CD14-positive monocyte (primary cell): ENCODE data around the gene STRIP1. TPM values are rescaled to one million over a fixed set of nuclear protein-coding genes. Genes with fewer than 3 reads are reported as not detected.

Experiments
- DNase-seq, 3 donors: peaks; one replicate each; pipeline ENCODE4 v3.0.0-alpha.2; 2011 to 2022
- H2AFZ ChIP-seq: 2 replicates; pipeline ENCODE4 v1.6.0; 2012; ENCODE audit warnings: mild to moderate bottlenecking, low read depth, low read length, inconsistent platforms; ENCODE audit not compliant: insufficient read depth, poor library complexity, severe bottlenecking
- H3K27ac ChIP-seq, 2 donors: 1 replicate in 1 of 2; 2 replicates in 1 of 2; pipeline ENCODE4 v1.5.1; 2012 to 2013; ENCODE audit warnings: low read length in 2 of 2, control low read depth in 1 of 2, inconsistent platforms in 1 of 2, low read depth in 1 of 2, mild to moderate bottlenecking in 1 of 2
- H3K27me3 ChIP-seq, 2 donors: one replicate each; pipeline versions ENCODE4 v1.6.0 to v1.6.1; 2011 to 2013; ENCODE audit warnings: low read length in 2 of 2; ENCODE audit not compliant: control insufficient read depth in 2 of 2, insufficient read depth in 2 of 2
- H3K36me3 ChIP-seq, 2 donors: replicated peaks in 1 of 2; 1 replicate in 1 of 2; 2 replicates in 1 of 2; pipeline versions ENCODE4 v1.5.1 to v1.6.1; 2012 to 2013; ENCODE audit warnings: low read length in 2 of 2, control low read depth in 1 of 2, inconsistent platforms in 1 of 2, mild to moderate bottlenecking in 1 of 2; ENCODE audit not compliant: insufficient read depth in 2 of 2, control insufficient read depth in 1 of 2
- H3K4me1 ChIP-seq, 2 donors: 1 replicate in 1 of 2; 2 replicates in 1 of 2; pipeline versions ENCODE4 v1.5.1 to v1.6.1; 2012 to 2013; ENCODE audit warnings: low read length in 2 of 2, control low read depth in 1 of 2, inconsistent platforms in 1 of 2, mild to moderate bottlenecking in 1 of 2, moderate library complexity in 1 of 2; ENCODE audit not compliant: insufficient read depth in 2 of 2, control insufficient read depth in 1 of 2
- H3K4me2 ChIP-seq: replicated peaks from 2 replicates; pipeline ENCODE3; 2012; ENCODE audit warnings: low read length, moderate library complexity, mild to moderate bottlenecking; ENCODE audit not compliant: poor library complexity, severe bottlenecking; ENCODE audit errors: extremely low read depth
- H3K4me3 ChIP-seq, 3 experiments: fragments of 200-600 bp in 1 of 3; sonication (generic) in 1 of 3; replicated peaks in 1 of 3; 1 replicate in 2 of 3; 2 replicates in 1 of 3; pipeline ENCODE4 v1.5.1; 2011 to 2013; ENCODE audit warnings: low read length in 3 of 3, mild to moderate bottlenecking in 3 of 3, control low read depth in 2 of 3, low read depth in 2 of 3, inconsistent platforms in 1 of 3, moderate library complexity in 1 of 3
- H3K79me2 ChIP-seq: 2 replicates; pipeline ENCODE4 v1.6.0; 2012; ENCODE audit warnings: mild to moderate bottlenecking, control low read depth, inconsistent platforms, low read length, moderate library complexity; ENCODE audit not compliant: insufficient read depth
- H3K9ac ChIP-seq: 2 replicates; pipeline ENCODE4 v1.6.0; 2017; ENCODE audit warnings: low read length, mild to moderate bottlenecking; ENCODE audit not compliant: insufficient read depth, poor library complexity, severe bottlenecking
- H3K9me3 ChIP-seq, 2 donors: replicated peaks in 1 of 2; 1 replicate in 1 of 2; 2 replicates in 1 of 2; pipeline versions ENCODE4 v1.5.1 to v1.6.1; 2012 to 2013; ENCODE audit warnings: low read length in 2 of 2, control low read depth in 1 of 2; ENCODE audit not compliant: control insufficient read depth in 1 of 2, insufficient read depth in 1 of 2
- H4K20me1 ChIP-seq: 2 replicates; pipeline ENCODE4 v1.6.0; 2012; ENCODE audit warnings: mild to moderate bottlenecking, low read length, control low read depth, moderate library complexity; ENCODE audit not compliant: insufficient read depth
- H3K27ac Mint-ChIP-seq, 7 donors: one replicate each; pipeline ENCODE4 v1.8.0; 2020; ENCODE audit warnings: mild to moderate bottlenecking in 7 of 7, mixed read lengths in 7 of 7, moderate library complexity in 6 of 7, inconsistent platforms in 2 of 7
- H3K27me3 Mint-ChIP-seq, 3 donors: one replicate each; pipeline ENCODE4 v1.8.0; 2021 to 2022; ENCODE audit warnings: low read depth in 3 of 3, mild to moderate bottlenecking in 3 of 3, mixed read lengths in 3 of 3, moderate library complexity in 3 of 3, inconsistent platforms in 1 of 3
- H3K36me3 Mint-ChIP-seq, 2 donors: one replicate each; pipeline ENCODE4 v1.8.0; 2020; ENCODE audit warnings: mixed read lengths in 2 of 2, inconsistent platforms in 1 of 2, mild to moderate bottlenecking in 1 of 2
- H3K4me1 Mint-ChIP-seq: one replicate; pipeline ENCODE4 v1.8.0; 2020; ENCODE audit warnings: mild to moderate bottlenecking, mixed read lengths
- H3K4me3 Mint-ChIP-seq, 2 donors: one replicate each; pipeline ENCODE4 v1.8.0; 2020; ENCODE audit warnings: mild to moderate bottlenecking in 2 of 2, mixed read lengths in 2 of 2, moderate library complexity in 1 of 2
- H3K9me3 Mint-ChIP-seq, 7 donors: one replicate each; pipeline ENCODE4 v1.8.0; 2020 to 2022; ENCODE audit warnings: mixed read lengths in 7 of 7, mild to moderate bottlenecking in 6 of 7, moderate library complexity in 6 of 7, inconsistent platforms in 2 of 7
- WGBS: methylation state at CpG from one replicate; pipeline ENCODE4 v1.1.5; 2013; ENCODE audit warnings: missing lambda C conversion rate; ENCODE audit not compliant: insufficient coverage; 5-methylcytosine and 5-hydroxymethylcytosine counted together
- intact Hi-C, 2 donors: fragments of 100-400 bp; cut with micrococcal nuclease; formaldehyde crosslinking; loops; one replicate each; pipeline versions ENCODE4 v1.15.0 to v1.15.1; 2023
- polyA plus RNA-seq, 3 donors: library from polyadenylated mRNA; depleted of rRNA in 1 of 3; unstranded in 2 of 3; stranded (reverse) in 1 of 3; fragments of 300-500 nt in 2 of 3; fragments of >200 nt in 1 of 3; fragmentation: Illumina TruSeq in 2 of 3; gene quantifications; 1 replicate in 2 of 3; 2 replicates in 1 of 3; pipeline ENCODE4 v1.2.3, GENCODE V29; 2012 to 2021
- TF ChIP-seq, protein P1 (sequence below): fragments of 200-600 bp; IDR thresholded peaks from one replicate; pipeline ENCODE4 v1.8.0; 2022; ENCODE audit warnings: antibody characterized with exemption, mild to moderate bottlenecking

The STRIP1 gene
- polyA plus RNA-seq, 3 donors = 8.9 to 33.6 (median 11.0) TPM

DNA sequence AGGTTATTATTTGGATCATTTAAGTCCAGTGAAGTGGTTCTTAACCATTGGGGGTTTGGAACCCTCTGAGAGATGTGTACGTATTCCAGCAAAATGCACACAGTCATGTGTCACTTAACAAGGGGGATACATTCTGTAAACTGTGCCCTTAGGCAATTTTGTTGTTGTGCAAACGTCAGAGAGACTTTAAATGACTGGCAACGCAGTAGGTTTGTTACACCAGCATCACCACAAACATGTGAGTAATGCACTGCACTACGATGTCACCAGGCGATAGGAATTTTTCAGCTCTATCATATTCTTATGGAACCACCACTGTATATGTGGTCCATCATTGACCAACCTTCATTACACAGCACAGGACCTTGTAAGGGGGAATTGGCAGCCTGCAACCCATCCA is 37.9 kb upstream of the STRIP1 start:
- H3K36me3 ChIP-seq = peaks cover 5 to 23% of the 10 kb centered on the region in 2 donors
- Mint-ChIP-seq H3K27ac (peak overlapping the region in 2 of 7 donors; percentile 19 to 23), H3K27me3 (peaks cover 0 to 2% (median 0%) of the 10 kb centered on the region in 3 donors), H3K4me3 (no peak overlapping the region), H3K9me3 (no peaks in the 10 kb centered on the region), H3K36me3 (peaks cover 9 to 21% of the 10 kb centered on the region in 2 donors), H3K4me1 (peaks cover 18% of the 10 kb centered on the region)
- H3K27me3 ChIP-seq = no peaks in the 10 kb centered on the region
- intact Hi-C loops = no loop called here
- no peak overlapping the region for H2AFZ ChIP-seq
- TF ChIP-seq, protein P1, sequence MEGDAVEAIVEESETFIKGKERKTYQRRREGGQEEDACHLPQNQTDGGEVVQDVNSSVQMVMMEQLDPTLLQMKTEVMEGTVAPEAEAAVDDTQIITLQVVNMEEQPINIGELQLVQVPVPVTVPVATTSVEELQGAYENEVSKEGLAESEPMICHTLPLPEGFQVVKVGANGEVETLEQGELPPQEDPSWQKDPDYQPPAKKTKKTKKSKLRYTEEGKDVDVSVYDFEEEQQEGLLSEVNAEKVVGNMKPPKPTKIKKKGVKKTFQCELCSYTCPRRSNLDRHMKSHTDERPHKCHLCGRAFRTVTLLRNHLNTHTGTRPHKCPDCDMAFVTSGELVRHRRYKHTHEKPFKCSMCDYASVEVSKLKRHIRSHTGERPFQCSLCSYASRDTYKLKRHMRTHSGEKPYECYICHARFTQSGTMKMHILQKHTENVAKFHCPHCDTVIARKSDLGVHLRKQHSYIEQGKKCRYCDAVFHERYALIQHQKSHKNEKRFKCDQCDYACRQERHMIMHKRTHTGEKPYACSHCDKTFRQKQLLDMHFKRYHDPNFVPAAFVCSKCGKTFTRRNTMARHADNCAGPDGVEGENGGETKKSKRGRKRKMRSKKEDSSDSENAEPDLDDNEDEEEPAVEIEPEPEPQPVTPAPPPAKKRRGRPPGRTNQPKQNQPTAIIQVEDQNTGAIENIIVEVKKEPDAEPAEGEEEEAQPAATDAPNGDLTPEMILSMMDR = no peak
- DNase-seq = peak in 1 of 3 donors; percentile 41
- peaks cover 78% of the 10 kb centered on the region for H4K20me1 ChIP-seq
- no peak overlapping the region for H3K4me3 ChIP-seq
- H3K4me1 ChIP-seq = peaks cover 10 to 13% of the 10 kb centered on the region in 2 donors
- WGBS = 100% methylated on average over 1 of the region's 5 CpGs
- no peaks in the 10 kb centered on the region for H3K9me3 ChIP-seq
- H3K4me2 ChIP-seq = no peak overlapping the region
- H3K9ac ChIP-seq = no peak overlapping the region
- peaks cover 83% of the 10 kb centered on the region for H3K79me2 ChIP-seq
- no peak overlapping the region for H3K27ac ChIP-seq

DNA sequence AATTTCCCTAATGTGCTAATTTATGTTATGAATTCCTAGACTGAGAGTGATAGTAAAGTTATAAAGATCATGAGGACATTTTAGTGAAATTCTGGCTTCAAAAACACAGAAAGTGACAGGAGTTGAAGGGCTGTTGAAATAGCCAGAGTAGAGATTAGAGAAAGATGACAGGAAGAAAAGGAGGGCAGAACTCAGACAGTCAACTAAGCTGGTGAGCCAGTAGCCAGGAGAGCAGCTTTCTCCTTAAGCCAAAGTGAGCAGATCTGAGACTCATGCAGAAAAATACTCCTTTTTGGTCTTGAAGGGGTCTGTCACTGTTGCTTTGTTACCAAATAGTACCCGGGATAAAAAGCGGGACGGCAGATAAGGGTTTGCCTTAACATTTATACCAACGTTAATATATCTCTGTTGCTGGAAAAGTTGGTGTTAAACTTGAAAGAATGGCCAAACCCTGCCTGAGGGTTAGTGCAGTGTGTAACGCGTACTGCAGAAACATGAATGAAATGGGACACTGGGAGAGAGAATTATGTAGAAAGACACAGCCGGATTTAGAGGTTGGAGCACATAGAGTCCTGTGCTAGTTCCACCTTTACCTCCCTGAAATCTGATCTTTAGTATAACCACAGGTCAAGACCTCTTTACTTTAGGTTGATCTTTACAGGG is 37.1 kb upstream of the STRIP1 start:
- H3K27ac Mint-ChIP-seq = peak overlapping the region in 3 of 7 donors; percentile 33 to 52 (median 49)
- Histone ChIP-seq H3K9ac (no peak overlapping the region), H2AFZ (no peak overlapping the region), H3K27ac (no peak overlapping the region), H3K27me3 (no peaks in the 10 kb centered on the region), H3K4me2 (no peak overlapping the region), H3K79me2 (peaks cover 81% of the 10 kb centered on the region), H3K9me3 (no peaks in the 10 kb centered on the region), H3K36me3 (peaks cover 5 to 23% of the 10 kb centered on the region in 2 donors), H4K20me1 (peaks cover 78% of the 10 kb centered on the region), H3K4me1 (peaks cover 4 to 6% of the 10 kb centered on the region in 2 donors), H3K4me3 (no peak overlapping the region)
- no peak overlapping the region for H3K4me3 Mint-ChIP-seq
- H3K9me3 Mint-ChIP-seq = no peaks in the 10 kb centered on the region
- intact Hi-C loops = no loop called here
- H3K27me3 Mint-ChIP-seq = peaks cover 0 to 2% (median 0%) of the 10 kb centered on the region in 3 donors
- DNase-seq = no peak
- 94% methylated on average over 4 of the region's 7 CpGs for WGBS
- TF ChIP-seq, protein P1 = no peak
- peaks cover 11% of the 10 kb centered on the region for H3K4me1 Mint-ChIP-seq
- peaks cover 9 to 17% of the 10 kb centered on the region in 2 donors for H3K36me3 Mint-ChIP-seq
